ENCODE measurements around the gene ESPNL.

The ESPNL gene

DNA sequence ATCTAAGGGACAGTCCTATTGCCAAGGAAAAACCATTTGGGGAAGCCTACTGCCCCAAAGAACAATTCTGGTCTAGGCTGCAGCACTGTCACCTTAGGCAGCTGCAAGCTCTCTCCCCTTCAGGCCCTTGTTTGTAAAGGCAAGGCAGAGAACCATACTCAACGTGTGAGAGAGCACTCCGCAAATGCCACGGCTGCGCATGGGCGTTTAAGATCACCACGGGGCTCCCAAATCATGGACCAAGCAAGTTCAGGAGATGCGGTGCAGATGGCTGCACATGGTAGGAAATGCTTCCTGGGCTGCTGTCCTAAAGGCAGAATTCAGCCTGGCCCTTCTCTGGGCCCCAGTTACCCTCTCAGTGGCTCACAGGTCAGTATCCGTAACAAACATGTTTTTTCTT, 74.2 kb downstream of the ESPNL start:
- no peak for DNase-seq

DNA sequence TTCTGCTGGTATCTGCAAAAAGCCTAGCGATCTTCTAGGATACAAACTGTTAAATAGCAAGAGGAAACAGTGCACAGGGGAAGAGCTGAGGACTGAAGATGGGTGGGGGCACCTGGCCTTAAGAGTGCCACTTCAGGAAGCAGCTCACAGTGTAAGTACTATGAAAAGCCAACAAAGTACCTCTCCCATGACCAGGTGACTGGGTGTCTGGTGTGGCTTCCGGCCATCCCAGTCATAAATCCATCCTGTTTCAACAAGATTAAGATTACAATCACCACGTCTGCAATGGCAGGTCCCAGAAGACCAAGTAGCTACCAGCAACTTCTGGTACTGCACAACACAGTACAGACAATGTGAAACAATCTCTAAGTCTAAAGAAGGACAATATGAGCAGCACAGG, 74.6 kb downstream of the ESPNL start:
- no peak for DNase-seq

DNA sequence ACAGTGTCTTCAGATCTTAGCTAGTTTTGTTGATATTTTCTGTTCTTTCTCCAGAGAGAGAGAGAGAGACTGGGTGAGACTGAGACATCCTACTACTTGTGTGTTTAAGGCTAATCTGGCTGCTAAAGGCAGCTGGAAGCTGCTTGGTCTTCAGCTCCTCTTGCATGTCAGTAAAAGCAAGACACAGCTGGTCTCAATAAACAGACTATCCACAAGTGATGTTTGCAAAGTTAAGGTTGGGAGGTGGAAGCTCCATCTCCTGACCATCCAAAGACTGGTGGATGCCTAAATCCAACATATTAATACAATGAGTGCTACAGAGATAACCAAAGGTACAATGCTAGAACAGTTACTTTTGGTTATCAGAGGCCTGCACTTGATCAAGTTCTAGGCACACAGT, 76.5 kb downstream of the ESPNL start:
- DNase-seq: no peak

- no peak for DNase-seq
Measured at GRCh38 chr2:238180554-238180953, 80.4 kb downstream of the ESPNL start.

DNA sequence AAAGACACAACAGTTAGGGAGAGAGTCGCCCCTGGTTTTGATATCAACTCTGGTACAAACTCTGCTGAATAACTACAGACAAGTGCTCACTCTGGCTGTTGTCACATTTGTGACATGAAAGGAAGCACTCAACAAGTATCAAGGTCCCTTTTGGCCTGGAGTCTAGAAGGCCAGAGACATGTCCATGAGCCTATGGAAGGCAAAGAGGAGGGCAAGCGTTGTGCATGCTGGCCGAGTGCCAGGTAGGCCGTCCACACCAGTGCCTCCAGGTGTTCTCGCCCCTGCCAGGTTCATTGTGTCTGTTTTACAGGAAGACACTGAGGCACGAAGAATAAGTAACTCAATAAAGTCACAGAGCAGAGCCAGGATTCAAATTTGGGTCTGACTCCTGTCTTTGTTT, 82.2 kb downstream of the ESPNL start:
- no peak for DNase-seq

Data from NCI-H446 treated with DMSO at 0.1 percent for 48 hours (cell line).